HT-29 (cell line): ENCODE data around the gene EXTL2. TPM values are rescaled to one million over a fixed set of nuclear protein-coding genes. Genes with fewer than 3 reads are reported as not detected.
A peak's percentile ranks its signal among the peaks of the same experiment; 100 is the strongest.
"Not testable (repeated sequence)": the region's sequence is repeated elsewhere in the genome, so short reads cannot be mapped to it uniquely, and the experiment has no call there.

Source experiments
- DNase-seq: peaks from one replicate; pipeline ENCODE4 v3.0.0-alpha.2; 2015; ENCODE audit warnings: low spot score
- total RNA-seq: library from RNA; depleted of rRNA; stranded (reverse); fragments of >200 nt; shearing (Covaris generic); gene quantifications from 2 replicates; pipeline ENCODE4 v1.2.3, GENCODE V29; 2014; rRNA removed

The EXTL2 gene, protein sequence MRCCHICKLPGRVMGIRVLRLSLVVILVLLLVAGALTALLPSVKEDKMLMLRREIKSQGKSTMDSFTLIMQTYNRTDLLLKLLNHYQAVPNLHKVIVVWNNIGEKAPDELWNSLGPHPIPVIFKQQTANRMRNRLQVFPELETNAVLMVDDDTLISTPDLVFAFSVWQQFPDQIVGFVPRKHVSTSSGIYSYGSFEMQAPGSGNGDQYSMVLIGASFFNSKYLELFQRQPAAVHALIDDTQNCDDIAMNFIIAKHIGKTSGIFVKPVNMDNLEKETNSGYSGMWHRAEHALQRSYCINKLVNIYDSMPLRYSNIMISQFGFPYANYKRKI
- 8.7 and 11.1 TPM in 2 replicates for total RNA-seq

DNA sequence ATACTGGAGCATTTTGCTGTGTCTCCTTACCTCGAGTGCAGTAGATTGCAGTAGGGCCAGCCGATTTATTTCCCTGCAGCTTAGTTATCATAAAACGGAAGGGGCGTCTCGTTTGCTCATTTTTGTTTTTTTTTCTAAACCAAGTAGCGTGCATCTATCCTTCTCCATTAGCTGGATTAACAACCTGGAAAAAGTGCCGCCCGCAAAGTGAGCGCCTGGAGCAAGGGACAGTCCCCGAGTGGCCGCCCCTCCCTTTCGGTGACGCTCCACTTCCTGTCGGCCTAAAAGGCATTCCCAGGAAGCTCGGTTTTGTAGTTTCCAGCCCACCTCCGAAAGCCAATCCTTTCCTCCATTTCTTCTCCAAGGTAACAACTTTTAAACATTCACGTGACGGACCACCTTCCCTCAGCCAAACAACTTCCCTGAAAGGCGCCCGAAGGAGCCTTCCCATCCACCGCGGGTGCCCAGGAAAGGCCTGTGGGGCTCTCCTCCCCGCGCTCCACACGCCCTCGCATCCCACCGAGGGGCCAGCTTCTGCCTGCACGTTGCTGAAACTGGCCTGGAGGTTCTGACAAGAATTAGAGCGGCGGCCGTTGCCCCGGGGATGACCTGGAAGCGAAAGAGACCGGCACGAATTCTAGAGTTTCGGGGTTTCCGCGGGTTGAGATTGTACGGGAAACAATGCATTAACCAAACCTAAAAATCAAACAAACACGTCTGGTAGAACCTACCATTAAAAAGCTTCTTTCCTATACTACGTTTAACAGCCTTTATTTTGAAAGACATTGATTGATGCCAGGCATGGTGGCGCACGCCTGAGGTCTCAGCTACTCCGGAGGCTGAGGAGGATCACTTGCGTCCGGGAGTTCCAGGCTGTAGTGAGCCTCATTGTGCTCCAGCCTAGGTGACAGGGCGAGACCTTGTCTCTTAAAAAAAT, at the start of gene EXTL2:
Gene EXTL2 (minus strand): TSS at position 240 of the 937 bp plus-strand sequence. CDS start 6,085 bp downstream, outside the sequence.
- DNase-seq, result peak; percentile 95

DNA sequence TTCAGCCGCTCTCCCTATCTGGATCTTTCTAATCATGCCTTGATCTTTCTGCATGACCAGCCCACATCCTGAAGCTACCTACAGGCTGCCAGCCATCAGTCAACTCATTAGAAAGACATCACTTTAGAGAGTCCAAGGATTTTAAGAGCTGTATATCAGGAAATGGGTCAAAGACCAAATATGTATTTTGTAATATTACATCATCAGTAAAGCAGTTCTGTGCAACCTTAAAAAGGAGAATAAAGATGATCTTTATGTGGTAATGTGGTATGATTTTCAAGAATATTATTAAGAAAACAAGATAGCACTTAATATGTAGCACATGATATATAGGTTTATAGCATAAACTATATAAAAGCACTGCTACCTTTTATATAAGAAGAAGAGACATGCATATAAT, 48.9 kb upstream of the EXTL2 start:
- no peak for DNase-seq

DNA sequence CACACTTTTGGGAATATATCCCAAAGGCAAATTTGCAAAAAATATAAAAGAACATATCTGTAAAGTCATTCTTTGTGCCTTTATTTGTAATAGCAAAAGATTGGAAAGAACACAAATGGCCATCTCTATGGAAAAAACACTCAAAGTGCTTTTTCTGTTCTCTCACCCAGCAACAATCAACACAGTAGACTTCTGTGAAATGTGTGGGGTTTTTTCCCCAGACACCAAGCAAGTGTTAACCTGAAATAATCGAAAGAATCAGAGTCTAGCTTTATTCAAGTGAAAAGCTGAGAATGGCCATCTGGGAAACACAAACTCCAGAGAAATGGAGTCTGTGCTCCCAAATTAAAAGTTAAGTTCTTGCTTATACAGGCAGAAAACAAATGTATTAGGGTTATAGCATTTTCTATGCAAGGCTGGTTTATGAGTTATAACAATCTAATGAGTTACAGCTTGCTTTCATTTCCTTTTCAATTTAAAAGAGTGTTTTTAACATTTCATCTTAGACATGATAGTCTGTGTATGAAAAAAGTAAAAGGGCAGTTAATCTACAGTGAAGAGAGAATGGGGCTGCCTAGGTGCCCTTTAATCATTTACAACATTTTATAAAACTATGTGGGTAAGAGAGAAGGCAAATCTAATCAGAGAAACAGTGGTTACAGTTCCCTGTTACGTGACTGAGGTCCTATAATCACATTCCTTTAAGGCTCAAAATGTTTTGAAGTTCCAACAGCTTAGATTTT, 47.8 kb upstream of the EXTL2 start:
- no peak for DNase-seq

- DNase-seq, result no peak
These were observed 47.1 kb upstream of the EXTL2 start for GRCh38 chr1:100941580-100942216.

DNA sequence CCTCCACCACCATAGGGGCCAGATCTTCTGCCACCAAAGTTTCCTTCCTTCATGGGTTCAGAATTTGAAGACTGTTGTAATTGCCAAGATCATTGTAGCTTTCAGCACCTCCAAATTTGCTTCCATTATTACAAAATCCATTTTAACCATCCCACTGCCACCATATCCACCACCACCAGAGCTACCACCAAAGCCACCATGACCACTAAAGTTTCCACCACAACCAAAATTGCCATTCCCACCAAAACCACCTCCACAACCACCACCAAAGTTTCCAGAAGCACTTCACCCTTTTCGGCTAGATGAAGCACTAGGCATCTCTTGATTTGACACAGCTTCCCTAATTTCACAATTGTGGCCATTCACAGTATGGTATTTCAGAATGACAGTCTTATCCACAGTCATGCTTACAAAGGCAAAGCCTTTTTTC, 46.5 kb upstream of the EXTL2 start:
- no peak for DNase-seq

- DNase-seq, result no peak
These were observed 41.7 kb upstream of the EXTL2 start for GRCh38 chr1:100936194-100936967.

DNA sequence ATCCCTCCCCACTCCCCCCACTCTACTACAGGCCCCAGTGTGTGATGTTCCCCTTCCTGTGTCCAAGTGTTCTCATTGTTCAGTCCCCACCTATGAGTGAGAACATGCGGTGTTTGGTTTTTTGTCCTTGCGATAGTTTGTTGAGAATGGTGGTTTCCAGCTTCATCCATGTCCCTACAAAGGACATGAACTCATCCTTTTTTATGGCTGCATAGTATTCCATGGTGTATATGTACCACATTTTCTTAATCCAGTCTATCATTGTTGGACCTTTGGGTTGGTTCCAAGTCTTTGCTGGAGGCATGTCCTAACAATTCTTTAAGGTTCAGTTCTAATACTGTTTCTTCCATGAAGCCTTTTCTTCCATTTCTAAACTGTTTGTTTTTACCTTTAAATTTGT, 38.9 kb upstream of the EXTL2 start:
- not testable (repeated sequence) for DNase-seq

DNA sequence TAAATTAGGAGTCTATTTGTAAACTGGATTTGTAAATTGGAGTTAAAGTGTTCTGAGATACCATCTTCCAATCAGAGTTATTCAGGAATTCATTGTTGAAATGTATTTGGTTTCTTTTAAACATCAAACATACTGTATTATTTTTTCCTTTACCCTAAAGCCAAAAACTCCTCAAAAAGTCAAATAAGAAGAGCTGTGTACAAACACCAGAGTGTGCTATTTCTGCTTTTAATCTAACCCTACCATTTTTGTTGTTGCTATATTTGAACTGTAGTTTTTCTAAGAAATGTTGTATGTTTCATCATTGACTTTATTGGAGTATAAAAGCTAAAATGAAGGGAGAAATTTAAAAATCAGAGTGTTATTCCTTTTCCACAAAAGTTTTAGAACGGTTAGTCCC, 37.1 kb upstream of the EXTL2 start:
- no peak for DNase-seq

- no peak for DNase-seq
These were observed 35.9 kb upstream of the EXTL2 start for GRCh38 chr1:100930494-100930893.

DNA sequence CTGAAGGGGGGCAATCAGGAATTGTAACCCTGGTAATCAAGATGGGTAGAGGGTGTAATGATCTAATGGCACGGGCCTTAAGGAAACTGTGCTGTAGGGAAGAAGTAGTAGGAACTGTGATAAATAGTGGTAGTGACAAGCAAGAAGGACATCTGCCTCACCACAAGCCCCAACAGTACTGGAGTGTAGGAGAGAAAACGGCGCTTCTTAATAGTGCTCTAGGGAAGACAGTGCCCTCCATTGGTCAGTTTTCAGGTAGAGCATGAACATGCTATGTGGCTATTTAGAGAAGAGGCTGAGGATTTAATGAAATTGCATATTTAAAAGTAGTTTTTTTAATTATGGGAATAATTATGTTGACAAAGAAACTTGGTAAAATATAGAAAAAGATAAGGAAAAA, 33.5 kb upstream of the EXTL2 start:
- no peak for DNase-seq

DNA sequence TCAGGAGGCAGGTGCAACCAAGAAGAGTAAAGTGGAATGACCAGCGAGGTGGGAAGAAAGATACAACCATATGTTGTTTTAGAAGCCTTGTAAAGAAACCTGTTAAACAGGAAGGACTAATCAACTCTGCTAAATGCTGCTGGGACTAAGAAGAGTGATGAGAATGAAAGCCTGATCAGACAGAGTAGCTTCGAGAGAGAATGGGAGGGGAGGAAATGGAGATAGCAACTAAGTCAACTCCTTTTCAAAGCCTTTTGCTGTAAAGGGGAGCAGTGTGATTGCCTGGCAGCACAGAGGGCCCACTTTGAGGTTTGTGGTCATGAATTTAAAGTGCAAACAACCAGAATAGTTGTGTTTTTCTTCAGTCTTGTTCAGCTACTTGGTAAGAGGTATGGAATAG, 32.6 kb upstream of the EXTL2 start:
- DNase-seq, result peak; percentile 9

DNA sequence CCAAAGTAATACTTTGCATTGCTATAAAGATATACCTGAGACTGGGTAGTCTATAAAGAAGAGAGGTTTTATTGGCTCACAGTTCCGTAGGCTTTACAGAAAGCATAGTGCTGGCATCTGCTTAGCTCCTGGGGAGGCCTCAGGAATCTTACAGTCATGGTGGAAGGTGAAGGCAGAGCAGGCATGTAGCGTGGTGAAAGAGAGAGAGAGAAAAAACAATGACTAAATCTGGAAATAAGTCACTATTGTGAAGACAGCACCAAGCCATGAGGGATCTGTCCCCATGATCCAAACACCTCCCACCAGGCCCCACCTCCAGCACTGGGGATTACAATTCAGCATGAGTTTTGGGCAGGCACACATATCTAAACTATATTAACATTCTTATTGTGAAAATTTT, 31.6 kb upstream of the EXTL2 start:
- DNase-seq, result no peak

DNA sequence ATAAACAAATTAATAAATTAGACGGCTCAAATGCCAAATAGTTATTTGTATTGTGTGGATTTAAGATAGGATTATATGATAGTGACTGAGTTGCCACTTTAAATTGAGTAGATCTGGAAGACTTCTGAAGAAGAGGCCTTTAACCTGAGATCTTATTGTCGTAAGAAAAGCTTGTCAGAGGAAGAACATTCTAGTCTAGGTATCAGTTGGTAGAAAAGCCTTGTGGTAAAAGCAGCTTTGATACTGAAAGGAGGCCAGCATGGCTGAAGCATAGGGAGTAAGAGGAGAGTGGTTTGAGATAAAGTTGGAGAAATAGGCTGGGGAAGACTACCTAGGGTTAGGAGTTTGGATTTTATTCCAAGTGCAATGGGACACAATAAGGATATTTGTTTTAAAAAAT, 30.3 kb upstream of the EXTL2 start:
- DNase-seq, result no peak

DNA sequence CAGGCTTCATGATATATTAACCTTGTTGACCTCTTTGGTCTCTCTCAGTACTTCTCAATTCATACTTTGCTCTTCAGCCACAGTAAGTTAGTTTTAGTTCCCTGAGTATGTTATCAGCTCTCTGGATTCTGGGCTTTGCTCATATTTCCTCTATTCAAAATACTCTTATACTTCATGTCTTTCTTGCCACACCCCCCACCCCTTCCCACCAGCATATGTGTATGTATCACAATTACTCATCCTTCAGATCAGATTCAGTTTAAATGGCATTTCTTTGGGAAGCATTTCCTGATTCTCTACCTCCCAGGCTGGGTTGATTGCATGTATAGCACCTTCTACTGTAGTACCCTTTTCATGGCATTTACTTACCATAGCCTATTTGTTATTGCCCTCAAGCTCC, 29.6 kb upstream of the EXTL2 start:
- no peak for DNase-seq

DNA sequence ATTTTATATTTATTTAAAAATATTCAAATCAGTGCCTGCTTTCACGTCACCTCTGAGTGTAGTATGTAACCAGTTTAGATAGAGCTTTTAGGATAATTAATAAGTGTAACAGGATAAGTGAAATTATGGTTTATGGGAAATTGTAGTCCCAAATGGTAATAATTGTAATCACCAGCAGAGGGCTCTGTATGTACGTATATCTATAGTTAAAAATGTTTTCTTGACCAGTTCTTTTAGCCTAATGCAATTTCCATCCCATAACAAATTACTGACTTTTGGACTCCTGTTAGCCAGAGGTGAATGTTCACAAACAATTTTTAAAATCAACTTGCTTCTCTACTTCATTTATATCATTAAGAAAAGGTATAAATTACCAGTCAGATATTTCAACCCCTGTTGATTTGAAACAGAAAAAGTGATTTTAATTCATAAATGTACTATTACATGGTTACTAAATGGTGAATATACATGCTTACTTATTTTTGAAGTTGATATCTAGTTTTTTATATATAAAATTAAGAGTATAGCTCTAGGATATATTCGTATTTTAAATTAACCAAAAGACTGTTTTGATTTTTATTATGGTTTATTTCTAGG, 26.6 kb upstream of the EXTL2 start:
- peak; percentile 79 for DNase-seq

- DNase-seq, result no peak
These were observed 17.4 kb upstream of the EXTL2 start for GRCh38 chr1:100912019-100912418.

GRCh38 chr1:100909018-100909417, 14.4 kb upstream of the EXTL2 start:
- DNase-seq, result no peak

DNA sequence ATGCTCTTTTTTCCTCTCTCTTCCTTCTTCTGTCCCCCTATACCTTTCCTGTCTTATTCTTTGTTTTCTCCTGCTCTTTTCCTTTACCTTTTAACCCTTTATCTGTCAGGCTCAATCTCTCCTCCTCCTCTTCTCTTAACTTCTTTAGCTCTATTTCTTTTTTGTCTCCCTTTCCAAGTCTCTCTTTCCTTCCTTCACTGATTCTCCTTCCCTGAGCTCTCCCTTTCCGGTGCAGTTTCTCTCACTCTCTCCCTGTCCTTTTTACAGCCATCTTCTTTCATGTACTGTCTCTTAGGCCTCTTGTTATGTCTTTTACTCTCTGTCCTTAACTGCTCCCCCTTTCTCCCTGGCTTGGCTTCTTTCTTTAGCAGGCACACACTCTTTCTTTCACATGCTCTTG, 13.2 kb upstream of the EXTL2 start:
- DNase-seq, result no peak

DNA sequence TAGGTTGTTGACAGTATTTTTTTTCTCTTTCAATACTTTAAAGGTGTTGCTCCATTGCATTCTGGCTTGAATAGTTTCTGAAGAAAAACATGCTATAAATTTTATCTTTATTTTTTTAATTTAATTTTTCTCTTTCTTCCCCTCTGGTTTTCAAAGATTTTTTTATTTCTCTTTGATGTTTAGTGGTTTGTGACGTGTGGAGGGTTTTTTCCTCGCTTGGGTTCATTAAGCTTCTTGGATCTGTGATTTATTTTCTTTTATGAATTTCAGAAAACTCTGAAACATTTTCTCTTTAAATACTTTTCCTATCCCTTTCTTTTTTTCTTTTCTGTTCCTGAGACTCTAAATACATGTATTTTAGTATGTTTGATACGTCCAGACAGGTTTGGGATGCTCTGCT, 10.5 kb upstream of the EXTL2 start:
- no peak for DNase-seq

DNA sequence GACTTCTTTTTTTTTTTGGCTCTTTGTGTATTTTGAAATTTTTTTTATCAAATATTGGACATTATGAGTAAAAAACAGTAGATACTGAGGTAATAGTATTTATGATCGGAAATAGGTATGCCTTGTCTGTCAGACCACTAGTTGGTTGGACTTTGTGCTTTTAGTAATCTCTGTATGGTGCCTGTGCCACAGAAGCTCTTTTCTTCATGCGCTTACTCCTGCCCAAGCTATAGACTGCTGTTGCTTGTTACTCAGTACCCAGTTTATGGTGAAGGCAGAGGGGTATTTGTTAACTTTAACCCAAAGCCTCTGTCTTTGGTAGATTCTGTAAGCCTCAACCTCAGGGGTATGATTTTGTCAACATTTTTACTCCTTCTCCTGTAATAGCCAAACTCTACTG, 9.9 kb upstream of the EXTL2 start:
- no peak for DNase-seq
